ENCODE results near the gene NCAPH2. TPM values are rescaled to one million over a fixed set of nuclear protein-coding genes. Genes with fewer than 3 reads are reported as not detected.

Gene NCAPH2
- 28.8 TPM for total RNA-seq
- long read RNA-seq, transcript NCAPH2-201 (20 exons, 1,996 nt), result minor isoform, 6 of 89 reads
- long read RNA-seq, transcript NCAPH2-205 (20 exons, 2,037 nt), result major isoform, 73 of 89 reads
- long read RNA-seq, partial matches to known transcripts, result 6 of 89 reads
- long read RNA-seq, other reads (novel, unspliced or antisense), result 4 of 89 reads

DNA sequence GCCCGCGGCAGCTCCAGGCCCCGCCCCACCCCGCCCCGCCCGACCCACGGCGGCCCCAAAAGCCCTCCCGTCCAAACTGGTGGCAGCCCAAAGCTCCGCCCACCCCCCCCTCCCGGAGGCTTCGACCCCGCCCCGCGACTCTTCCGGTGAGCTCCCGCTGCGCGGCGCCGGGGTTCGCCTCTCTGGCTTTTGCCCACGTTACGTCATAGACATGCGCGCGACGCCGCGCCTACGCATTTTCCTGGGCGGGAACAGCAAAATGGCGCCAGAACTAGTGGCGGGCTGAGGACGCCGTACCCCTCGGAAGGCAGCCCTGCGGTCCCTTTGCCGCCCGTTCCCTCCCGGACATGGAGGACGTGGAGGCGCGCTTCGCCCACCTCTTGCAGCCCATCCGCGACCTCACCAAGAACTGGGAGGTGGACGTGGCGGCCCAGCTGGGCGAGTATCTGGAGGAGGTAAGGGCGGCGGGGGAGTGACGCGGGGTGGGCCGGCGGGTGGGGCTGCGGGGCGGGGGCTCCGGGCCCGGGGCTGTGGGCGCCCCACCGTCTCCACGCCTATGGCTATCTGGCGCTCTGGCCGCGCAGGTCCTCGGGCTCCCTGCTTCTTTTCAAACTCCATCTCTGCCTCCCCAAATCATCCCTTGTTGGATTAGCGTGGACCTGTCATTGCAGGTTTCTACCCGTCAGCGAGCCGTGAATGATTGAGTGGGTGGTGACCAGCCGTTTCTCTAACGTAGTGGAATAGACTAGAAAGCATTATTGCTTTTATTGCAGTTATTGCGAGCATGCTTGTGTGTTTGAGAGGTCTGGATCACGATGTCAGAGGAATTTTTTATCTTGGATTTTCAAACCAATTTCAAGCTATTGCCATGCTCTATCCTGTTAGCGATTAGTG lies at the start of gene NCAPH2:
Gene NCAPH2 (plus strand): TSS at position 234 of the 894 bp plus-strand sequence. CDS start 114 bp downstream, at position 348.
- ATAC-seq (ENCODE audit: poor library complexity), result peak; percentile 78
- DNase-seq, result peak; percentile 98
- intact Hi-C loops (cut with DNase I), result no loop called here

DNA sequence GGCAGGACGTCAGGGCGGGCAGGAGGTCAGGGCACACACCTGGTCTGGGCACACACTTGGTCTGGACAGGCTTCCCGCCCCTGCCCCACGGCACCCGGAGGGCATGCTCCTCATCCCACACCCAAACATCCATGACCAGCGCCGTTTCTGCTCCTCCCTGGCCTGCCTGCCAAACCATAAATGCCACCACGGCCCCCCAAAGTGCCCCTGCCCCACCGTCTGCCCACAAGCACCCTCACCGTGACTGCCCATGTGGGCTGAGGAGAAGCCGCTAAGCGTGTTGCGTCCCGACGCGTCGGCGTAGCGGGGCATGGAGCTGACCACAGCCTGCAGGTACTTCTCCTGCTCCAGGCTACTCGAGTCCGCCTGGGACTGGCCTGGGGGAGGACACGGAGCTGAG lies 49.0 kb upstream of the NCAPH2 start:
- intact Hi-C loops (cut with DNase I), result no loop called here
- ATAC-seq (ENCODE audit: poor library complexity), result no peak
- no peak for DNase-seq

DNA sequence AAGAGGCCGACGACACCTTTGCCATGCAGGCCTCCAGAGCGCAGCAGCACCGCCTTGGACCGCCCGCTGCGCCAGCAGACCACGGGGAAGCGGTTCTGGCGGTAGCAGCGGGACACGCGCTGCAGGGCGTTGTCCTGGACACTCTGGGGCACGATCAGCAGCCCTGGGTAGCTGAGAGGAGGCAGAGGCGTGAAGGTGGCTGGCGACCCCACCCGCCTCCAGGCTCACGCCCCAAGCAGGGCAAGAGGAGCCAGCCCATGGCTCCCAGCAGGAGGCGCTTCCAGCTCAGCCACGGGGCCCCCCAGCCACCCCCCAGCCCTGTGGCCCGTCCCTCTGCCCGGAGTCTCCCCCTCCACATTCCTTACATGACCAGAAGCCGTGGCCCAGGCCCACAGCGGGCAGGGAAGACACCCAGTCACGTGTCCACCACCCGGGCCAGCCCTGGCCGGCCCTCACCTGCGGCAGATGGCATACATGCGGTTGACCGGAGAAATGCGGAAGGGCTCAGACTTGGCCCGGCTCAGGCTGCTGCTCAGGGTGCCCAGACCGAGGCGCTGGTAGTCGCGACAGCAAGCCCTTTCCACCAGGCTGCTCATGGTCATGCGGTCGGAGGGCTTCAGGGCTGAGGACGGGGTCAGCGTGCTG lies 48.4 kb upstream of the NCAPH2 start:
- intact Hi-C loops (cut with DNase I), result no loop called here
- no peak for DNase-seq
- no peak for ATAC-seq (ENCODE audit: poor library complexity)

DNA sequence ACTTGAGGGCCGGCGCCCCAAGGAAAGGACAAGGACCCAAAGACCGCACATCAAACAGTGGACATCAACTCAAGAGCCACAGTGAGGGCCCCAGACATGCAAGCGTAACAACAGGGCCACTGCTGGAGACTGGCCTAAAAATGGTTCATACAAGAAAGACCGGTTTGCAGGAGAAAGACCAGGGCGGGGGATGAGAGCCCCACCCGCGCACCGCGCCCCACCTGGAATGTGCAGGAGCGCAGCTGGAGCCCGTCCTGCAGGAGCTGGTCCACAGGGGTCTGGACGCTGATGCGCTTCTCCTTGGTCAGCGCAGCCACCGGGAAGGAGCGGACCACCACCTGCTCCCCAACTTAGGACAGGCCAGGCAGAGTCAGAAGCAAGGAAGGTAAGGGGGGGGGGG lies 47.1 kb upstream of the NCAPH2 start:
- DNase-seq, result no peak
- intact Hi-C loops (cut with DNase I), result no loop called here
- ATAC-seq (ENCODE audit: poor library complexity), result no peak

DNA sequence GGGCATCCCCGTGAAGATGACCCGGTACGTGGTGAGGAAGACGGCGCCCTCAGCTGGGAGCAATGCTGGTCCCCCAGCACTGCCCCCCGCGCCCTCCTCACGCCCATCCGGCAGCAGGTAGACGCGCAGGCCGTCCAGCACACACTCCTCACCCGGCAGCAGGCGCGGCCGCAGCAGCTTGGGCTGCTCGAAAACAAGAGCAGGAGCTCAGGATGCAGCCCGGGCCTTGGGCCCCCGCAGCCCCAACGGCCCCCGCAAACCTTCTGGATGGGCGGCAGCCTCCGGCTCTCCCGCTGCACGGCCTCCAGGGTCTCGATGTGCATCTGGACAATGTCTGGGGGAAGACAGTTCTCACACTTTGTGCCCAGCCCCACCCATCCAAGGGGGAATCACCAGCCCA lies 46.5 kb upstream of the NCAPH2 start:
- DNase-seq (no peak), ATAC-seq (ENCODE audit: poor library complexity) (no peak)
- intact Hi-C loops (cut with DNase I), result no loop called here

DNA sequence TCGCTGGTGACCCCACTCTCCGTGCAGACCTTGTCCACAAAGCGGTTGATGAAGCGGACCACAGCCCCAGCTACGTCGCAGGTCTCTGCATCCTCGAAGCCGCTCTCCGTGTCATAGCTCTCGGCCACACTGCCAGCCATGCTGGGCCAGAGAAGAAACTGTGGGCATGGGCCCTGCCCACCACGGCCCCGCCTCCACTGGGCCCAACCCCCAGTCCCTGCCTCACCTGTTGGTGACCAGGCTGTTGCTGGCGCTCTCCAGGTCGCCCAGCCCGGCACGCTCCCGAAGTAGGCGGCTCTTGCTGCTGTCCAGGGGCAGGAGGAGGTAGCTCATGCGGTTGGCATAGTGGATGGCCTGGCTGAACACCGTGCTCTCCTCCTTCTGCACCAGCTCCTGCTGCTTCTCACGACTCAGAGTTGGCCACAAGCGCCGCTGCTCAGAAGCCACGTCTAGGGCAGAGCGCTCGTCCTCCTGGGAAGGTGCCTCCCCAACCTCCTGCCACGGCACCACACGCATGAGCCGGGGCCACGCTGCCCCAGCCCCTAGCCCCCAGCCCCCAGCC lies 46.0 kb upstream of the NCAPH2 start:
- intact Hi-C loops (cut with DNase I), result no loop called here
- ATAC-seq (ENCODE audit: poor library complexity) (no peak), DNase-seq (no peak)

DNA sequence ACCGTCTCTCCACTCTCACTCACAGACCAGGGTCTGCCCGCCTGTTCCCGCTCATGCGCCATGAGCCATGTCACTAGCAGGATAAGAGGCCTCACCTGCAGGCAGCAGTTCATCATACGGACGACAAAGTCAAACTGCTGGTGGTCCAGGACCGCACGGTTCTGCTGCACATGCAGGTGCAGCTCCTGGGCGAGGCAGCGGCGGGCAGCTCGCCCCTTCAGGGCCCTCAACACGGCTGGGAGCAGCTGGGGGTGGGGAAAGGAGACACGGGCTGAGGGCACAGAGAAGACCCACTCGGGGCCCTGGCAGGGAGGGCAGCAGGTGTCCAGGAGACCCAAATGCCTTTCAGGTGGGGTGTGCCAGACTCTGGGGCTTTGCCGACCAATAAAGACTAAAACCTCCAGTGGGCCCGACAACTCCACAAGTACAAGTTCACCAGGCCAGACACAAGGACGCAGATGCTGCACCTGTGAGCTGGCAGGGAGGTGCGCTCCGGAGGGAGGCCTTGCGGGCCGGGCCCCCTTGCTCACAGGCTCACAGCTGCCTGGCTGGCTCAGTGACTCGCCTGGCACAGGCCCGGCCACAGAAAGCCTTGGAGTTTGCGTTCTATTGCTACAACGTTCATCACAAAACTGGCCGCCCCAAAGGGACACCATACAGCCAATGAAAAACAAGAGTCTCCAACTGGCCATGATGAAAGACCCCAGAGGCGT lies 44.7 kb upstream of the NCAPH2 start:
- intact Hi-C loops (cut with DNase I), result no loop called here
- no peak for DNase-seq

DNA sequence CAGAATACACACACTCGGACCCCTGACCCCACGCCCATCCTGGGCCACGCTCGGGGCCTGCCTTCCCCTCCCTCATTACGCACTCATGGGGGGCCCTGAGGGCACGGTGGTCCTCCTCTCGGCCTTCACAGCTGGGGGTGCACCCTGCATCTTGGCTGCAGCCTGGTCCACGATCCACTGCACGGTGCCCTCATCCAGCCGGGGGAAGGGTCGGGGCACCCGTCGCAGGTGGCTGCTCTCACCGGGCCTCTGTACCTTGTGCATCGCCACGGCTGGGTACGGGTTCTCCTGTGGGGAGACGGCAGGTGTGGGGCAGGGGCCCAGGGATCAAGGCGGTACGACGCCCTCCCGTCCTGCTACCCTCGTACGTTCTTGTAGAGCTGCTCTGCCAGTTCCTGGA lies 43.6 kb upstream of the NCAPH2 start:
- ATAC-seq (ENCODE audit: poor library complexity) (no peak), DNase-seq (no peak)
- intact Hi-C loops (cut with DNase I), result no loop called here

More for the DNA sequence above, 44.7 kb upstream of the NCAPH2 start:
- ATAC-seq (ENCODE audit: poor library complexity), result no peak

DNA sequence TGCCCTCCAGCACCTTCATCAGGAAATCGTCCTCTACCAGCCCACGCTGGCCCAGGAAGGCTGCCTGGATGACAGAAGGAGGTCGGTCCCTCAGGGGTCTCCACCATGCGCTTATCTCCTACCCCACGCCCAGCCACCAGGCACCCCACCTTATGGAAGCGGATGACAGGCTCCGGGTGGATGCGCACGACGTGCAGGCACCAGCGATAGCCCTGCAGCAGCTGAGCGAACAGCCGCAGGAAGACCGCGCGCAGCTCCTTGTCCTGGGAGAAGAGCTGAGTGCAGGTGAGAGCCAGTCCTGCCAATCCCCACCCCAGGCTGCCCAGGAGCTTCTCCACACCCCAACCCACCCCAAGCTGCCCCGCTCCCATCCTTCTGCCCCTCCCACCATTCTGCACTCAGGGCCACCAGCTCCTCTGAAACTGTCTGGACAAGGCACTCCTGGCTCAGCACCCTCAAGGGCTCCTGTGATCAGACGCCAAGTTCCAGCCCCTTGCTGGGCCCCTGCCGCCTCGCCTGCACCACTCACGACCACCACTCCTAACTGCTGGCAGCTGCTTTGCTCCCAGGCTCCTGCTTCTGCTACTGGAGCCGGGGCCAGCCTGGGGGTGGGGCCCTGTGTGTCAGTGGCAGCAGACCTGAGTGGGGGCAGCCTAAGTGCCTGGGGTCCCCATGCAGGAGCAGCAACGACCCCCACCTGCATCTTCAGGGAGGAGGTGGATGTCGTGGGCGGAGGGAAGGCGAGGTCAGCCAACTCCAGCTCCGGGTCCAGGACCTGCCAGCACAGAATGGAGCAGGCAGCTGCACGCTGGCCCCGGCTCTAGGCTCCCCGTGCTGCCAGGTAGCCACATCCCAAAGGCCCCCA lies 42.7 kb upstream of the NCAPH2 start:
- no peak for DNase-seq
- ATAC-seq (ENCODE audit: poor library complexity), result no peak
- intact Hi-C loops (cut with DNase I), result no loop called here

DNA sequence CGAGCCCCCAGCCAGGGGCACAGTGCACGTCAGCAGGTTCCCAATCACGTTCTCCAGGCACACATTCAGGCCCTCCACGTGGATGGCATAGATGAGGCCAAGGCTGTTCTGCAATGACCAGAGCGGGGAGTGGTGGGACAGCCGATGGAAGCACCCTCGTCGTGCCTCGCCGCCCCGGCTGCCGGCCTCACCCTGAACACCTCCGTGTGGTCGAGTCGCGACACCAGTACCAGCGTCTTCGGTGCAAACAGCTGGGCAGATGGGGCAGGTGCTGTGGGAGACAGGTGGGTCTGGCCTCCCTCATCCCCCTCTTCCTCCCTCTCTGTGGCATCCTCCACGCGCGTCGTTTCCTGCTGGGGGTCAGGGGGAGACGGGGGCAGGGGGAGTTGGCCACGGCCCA lies 40.7 kb upstream of the NCAPH2 start:
- intact Hi-C loops (cut with DNase I), result no loop called here
- ATAC-seq (ENCODE audit: poor library complexity), result no peak
- no peak for DNase-seq

DNA sequence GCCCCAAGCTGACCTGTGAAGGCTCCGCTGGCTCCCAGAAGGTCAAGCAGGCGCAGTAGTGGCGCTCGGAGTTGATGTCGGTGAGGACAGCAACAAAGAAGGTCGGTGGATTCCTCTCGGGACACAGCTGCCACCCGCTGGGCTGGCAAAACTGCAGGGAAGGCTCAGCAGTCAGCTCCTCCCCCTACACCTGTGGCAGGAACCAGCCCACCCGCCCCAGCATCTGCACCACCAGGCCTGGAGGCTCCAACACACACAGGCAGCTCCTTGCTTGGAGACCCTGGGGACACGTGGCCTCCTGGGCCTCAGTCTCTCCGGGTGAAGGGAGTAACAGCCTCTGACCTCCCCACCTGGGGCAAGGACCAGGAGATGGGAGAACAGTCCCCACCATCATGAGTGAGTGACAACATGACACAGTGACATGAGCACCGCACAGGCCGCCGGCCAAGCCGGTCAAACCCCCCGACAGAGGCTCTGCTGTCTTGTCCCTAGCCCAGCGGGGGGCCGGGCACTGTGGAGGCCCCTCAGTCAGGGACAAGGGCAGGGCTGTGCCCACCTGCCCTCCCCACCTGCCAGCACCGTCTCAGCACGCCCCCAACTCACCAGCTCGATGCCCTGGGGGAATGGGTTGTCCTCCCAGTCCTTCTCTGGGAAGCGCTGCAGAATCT lies 40.1 kb upstream of the NCAPH2 start:
- ATAC-seq (ENCODE audit: poor library complexity) (no peak), DNase-seq (no peak)
- intact Hi-C loops (cut with DNase I), result no loop called here

DNA sequence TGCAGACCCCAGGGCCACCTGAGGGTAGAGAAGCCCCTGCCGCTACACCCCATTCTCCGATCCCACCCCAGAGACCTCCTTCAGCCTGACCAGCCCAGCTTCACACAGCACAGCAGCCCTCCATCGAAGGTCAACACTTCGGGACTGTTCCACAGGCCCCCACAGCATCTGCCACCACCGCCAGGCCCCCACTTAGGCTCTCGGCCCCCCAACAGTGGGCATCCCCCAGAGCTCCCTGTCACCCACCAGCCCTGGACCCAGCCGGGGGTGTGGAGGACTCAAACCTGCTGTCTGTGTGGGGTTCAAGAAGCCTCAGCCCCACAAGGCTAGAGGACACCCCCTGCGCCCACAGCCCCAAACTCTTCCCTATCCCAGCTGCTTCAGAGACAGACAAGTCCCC lies 39.4 kb upstream of the NCAPH2 start:
- intact Hi-C loops (cut with DNase I), result no loop called here
- DNase-seq, result no peak
- ATAC-seq (ENCODE audit: poor library complexity), result no peak

DNA sequence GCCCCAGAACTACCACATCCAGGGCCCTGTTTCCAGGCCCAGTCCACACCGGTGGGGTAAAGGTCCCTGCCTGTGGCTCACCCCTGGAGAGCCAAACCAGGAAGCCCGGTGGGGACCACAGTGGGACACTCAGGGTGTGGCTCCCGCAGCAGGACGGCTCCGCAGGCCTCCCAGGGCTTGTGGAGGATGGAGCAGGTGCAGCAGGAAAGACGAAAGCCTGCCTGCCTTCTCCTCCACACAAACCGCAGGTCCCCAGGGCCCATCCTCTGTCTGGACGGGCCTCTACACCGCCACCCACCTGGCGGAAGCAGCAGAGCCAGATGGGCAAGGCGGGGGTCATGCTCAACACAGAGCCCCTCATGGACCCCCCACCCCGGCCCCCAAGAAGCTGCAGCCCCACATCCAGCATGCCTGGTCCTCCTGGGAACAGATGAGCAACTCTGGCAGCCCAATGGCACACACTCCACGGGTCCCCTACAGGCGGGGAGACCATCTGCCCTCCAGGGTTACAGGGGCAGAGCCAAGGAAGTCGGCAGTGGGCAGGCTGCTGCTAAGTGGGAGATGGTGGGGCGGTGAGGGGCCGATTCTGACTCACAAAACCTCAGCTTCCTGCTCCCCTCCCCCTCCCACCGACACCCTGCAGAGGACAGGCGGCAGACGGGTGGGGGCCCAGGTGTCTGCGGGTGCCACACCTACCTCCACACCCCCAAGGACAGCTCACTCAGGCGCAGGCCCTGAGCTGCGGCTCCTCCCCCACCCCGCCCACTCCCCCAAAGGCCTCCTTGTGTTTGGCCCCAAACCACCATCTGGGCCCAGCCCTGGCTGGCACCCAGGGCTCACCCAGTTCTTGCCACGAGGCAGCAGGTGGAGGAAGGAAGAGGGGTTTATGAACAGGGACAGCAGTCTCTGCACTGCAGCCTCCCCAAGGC lies 38.4 kb upstream of the NCAPH2 start:
- ATAC-seq (ENCODE audit: poor library complexity) (peak; percentile 4), DNase-seq (peak; percentile 71)
- intact Hi-C loops (cut with DNase I), result no loop called here

DNA sequence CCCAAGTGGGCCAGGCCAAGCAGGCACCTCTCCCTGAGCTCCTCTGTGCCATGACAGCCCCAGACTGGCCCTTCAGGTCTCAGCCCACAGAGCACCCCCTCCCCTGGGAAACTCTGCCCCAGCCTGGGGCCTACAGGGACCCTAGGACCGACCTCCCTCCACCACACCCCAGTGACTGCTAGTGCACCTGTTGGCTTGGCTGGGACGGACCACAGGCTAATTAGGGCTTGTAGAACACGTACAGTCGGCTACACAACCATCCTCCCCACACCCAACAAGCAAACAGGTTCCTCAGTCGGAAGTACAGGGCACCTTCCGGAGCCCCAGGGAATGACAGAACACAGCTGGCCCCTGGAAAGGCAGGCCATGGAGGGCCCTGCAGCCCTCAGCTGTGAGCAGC lies 37.5 kb upstream of the NCAPH2 start:
- no peak for ATAC-seq (ENCODE audit: poor library complexity)
- DNase-seq, result no peak

DNA sequence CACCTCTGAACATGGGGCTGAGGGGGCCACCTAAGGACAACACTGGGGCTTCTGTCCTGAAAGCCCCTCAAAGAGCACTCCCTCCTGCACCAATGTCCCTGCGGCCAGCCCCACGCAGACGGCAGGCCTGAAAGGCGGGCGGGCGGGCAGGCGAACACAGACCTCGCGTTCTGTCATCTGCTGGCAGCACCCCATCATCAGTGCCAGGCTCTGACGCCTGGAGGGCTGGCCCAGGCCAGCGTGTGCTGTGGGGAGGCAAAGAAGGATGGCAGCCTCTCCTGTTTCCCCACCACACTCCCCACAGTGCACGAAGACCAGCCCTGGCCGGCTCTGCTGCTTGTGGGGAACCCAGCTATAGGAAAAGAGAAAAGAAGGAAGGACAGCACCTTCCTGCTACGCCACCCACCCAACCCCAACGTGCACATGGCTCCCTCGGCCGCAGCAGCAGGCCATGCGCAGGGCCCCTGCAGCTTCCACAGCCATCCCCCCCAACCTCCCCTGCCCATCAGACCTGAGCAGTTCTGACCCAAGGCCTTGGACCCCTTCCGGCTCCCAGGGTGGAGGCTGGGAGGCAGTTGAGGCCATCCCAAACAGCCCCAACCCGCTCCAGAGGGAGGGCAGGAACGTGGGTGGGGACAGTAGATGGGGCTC lies 36.7 kb upstream of the NCAPH2 start:
- intact Hi-C loops (cut with DNase I), result no loop called here
- ATAC-seq (ENCODE audit: poor library complexity) (no peak), DNase-seq (no peak)

More for the DNA sequence above, 37.5 kb upstream of the NCAPH2 start:
- intact Hi-C loops (cut with DNase I), result no loop called here

DNA sequence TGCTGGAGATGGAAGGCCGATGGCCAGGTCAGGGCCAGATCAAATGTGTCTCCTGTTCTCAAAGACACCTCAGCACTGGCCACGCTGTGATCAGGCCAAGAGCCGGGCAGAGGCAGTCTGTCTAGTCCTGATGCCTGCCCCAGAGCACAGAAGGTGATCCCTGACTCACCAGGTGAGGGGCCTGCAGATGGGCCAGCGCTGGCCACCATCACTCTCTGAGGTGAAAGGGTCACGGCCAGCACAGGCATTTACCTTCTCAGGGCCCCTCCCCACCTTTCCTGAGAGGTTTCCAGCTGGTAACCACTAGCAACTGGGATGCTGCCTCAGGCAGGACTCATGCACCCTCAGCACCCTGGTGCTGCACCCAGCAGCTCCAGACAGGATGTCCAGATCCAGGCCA lies 36.1 kb upstream of the NCAPH2 start:
- DNase-seq, result no peak
- intact Hi-C loops (cut with DNase I), result no loop called here
- ATAC-seq (ENCODE audit: poor library complexity), result no peak

Data from Right ventricle myocardium superior (tissue), 1 donor.